Measurements from ENCODE around the gene TRUB1.

DNA sequence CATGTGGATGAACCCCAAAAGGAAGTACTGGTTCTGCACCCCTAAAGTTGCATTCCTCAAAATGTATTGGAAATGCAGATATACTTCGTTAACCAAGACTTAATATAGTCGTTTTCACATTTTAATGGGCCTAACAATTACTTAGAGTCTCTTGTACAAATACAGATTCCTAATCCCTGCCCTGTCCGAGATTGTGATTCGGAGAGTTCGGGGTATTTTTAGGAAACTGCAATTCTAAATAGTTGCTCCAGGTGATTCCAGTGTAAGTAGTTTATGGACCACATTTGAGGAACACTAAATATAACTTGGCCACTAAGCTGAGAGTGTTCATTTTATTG is 830 bp downstream of the TRUB1 start:
- TF ChIP-seq, protein P1, sequence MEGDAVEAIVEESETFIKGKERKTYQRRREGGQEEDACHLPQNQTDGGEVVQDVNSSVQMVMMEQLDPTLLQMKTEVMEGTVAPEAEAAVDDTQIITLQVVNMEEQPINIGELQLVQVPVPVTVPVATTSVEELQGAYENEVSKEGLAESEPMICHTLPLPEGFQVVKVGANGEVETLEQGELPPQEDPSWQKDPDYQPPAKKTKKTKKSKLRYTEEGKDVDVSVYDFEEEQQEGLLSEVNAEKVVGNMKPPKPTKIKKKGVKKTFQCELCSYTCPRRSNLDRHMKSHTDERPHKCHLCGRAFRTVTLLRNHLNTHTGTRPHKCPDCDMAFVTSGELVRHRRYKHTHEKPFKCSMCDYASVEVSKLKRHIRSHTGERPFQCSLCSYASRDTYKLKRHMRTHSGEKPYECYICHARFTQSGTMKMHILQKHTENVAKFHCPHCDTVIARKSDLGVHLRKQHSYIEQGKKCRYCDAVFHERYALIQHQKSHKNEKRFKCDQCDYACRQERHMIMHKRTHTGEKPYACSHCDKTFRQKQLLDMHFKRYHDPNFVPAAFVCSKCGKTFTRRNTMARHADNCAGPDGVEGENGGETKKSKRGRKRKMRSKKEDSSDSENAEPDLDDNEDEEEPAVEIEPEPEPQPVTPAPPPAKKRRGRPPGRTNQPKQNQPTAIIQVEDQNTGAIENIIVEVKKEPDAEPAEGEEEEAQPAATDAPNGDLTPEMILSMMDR (IDR thresholded peaks at IDR 0.05), result no peak
- TF ChIP-seq POLR2AphosphoS5 (IDR thresholded peaks at IDR 0.05) (no peak), POLR2A (IDR thresholded peaks at IDR 0.05) (no peak)
